Umbilical cord (tissue), 2 donors: Measurements from ENCODE around the gene AQR. TPM values are rescaled to one million over a fixed set of nuclear protein-coding genes. Genes with fewer than 3 reads are reported as not detected.

Experiments
- DNase-seq: peaks from one replicate; pipeline ENCODE4 v3.0.0-alpha.2; 2015; ENCODE audit warnings: low spot score
- total RNA-seq: library from RNA; depleted of rRNA; stranded (reverse); fragments of >200 nt; gene quantifications from one replicate; pipeline ENCODE4 v1.2.3, GENCODE V29; 2014; ENCODE audit warnings: low replicate concordance; ENCODE audit not compliant: insufficient read depth

Gene AQR
- total RNA-seq, 1 donor from 2014 or later, result 33.9 TPM

DNA sequence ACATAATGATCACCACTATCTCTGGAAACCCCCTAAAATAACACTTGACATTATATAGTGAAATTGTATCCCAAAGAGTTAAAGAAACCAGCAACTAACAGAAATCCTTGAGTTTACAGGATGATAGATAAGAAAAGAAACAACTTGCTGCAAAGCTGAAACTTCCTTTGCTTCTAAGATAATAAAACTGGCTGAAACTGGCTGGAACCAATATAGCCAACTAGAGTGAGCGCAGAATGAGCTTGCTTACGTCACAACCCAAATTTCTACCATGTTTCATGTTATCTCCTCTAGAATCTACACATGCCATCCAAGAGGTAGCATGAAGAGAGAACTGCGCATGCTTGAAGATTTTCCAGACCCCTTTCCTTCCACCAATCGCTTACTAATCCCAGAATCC is 90.4 kb downstream of the AQR start:
- DNase-seq, result no peak

DNA sequence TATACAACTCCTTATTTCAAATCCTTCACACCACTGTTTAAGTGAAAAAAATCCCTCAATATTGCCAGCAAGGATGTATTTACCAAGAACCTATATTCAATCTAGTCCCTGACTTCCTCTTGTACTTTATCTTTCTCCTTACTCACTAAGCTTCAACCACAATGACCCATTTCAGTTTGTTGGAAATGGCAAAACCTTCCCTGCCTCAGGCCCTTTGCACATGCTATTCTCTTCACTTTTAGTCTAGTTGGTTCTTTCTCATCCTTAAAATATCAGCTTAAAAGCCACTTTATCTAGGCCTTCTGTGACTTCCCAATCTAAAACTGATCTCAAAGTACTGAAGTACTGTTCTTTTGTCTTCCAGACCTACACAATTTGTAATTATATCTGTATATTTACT is 92.9 kb downstream of the AQR start:
- DNase-seq, result no peak

DNA sequence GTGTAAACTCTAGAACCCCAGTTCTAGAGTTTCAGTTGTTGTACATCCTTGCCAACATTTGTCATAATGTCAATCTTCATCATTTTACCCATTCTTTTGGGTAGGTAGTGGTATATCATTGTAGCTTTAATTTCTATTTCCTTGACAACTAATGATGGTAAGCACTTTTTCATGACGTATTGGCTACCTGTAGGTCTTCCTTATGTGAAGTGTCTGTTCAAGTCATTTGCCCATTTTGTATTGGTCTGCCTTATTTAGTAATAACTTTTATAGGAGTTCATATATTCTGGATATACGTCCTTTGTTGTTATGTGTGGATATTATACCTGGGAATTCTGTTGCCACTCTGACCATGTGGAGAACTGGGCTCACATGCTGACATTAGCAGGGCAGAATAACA is 100.4 kb downstream of the AQR start:
- DNase-seq, result no peak

DNA sequence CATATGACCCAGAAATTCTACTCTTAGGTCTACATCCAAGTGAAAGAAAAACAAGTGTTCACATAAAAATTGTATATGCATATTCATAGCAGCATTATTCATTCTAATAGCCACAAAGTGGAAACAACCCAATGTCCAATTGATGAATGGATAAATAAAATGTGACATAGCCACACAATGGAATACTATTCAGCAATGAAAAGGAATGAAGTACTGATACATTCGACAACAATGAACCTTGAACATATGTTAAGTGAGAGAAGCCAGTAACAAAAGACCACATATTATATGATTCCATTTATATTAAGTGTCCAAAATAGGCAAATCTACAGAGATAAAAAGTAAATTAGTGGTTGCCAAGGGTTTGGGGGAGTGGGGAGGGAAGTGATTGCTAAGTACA is 104.0 kb downstream of the AQR start:
- no peak for DNase-seq

DNA sequence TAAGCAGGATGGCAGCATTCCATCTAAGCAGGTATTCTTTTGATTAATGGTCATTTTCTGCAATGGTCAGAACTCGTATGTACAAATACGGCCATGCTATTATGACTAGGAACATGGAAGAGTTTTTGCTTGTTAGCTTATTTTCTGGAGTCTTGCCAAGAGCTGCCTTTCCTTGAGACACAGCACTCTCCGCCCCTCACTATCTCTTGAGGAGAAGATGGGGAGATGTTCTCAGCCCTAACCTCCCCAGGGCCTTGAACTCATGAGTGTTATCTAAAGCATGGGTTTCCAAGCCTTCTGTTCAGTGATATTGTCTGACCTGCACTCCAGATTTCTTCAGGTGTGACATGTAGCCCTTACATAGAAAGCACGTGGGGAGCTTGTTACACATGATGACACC is 108.3 kb downstream of the AQR start:
- DNase-seq, result no peak

DNA sequence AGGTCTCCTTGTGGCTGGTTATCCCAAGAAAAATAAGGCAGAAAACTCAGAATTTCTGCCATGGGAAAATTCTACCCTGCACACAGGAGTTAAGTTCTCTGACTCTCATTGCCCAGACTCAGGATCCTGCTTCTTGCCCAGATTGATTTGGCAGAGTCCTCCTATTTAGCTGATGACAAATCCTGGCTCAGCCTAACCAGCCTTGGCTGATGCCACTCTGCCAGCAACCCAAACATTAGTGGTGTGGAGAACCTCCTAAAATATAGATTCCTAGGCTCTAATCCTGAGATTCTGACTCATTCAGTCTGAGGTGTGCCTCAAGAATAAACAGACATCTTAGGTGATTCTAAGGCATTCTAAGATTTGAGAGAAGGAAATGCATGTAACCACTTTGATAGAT is 113.6 kb downstream of the AQR start:
- DNase-seq, result no peak

DNA sequence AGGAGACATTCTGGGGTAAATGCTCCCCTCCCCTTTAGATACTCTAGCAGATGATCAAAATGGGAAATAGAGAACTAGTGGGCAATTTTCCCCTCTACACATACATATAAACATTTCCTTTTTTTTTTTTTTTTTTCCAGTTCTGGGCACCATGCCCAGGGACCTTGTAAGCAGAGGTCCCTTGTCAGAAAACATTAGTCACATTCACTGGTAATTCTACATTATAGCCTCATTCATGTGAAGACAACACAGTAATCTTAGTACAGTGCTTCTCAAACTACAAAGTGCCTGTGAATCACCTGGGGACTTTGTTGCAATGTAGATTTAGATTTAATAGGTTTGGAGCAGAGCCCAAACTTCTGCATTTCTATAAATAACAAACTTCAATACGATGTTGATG is 114.1 kb downstream of the AQR start:
- DNase-seq, result peak; percentile 33

DNA sequence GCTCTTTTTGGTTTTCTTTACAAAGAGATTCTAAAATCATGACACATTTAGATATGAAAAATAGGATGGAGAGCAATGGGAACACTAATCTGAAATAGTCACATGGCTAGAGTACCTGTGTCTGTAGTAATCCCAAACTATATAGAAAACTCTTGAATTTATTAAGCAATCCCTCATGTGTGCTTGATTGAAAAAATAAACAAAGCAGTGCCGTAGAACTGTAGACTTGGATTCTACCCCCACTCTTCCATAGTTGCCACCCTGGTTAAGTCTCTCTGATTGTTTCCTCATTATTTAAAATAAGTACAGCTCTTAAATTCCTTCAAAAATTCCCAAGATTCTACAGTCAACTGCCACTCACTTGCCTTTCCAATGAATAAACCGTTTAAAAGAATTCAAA is 115.3 kb downstream of the AQR start:
- DNase-seq, result no peak

DNA sequence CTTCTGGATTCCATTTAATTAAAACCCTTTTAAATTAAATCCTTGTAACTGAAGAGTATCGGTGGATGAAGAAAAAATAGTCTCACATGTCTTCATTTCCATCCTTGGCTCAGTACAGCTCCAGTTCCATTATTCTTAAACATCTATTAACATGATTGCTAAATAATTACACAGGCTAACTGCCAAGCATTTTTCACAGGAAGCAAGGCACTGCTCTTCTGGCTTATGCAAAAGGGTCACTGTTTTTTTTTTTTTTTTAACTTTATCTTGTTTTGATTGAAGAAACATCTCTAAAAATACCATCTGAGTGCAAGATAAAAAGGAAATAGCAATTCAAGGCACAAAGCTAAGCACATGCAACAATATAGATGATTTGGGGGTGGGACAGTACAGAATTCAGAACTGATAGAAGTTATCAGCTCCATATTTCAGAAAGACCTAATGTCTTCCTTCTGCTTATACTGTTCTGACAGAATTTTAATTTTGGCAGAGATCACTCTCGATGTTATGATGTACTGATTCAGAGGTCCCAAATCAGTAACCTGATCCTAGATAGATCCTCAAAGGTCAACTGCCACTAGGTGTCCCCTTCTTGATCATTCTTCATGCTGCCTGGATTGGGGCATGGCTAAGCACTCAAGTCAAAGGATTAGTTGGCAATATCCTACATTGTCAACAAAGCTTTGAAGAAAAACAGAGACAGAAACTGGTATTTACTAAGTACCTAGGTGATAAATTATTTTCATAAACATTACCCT is 116.4 kb downstream of the AQR start:
- DNase-seq, result no peak

DNA sequence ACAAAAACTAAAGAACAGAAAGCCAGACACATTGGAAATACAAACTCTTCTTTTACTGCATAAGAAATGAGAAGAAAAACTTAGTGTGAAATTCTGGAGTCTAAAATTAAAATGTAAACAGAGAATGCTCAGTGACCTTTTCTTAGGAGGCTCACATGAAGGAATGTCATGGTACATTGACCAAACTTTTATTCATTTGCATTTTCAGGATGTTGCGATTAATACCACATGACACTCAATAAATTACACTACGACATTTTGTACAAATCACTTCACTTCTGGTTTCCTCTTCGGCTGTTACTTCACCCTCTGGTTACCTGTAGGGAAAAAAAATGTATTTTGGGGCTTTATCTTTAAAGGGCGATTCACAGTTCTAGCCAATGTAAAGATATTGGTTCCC is 117.8 kb downstream of the AQR start:
- DNase-seq, result no peak

DNA sequence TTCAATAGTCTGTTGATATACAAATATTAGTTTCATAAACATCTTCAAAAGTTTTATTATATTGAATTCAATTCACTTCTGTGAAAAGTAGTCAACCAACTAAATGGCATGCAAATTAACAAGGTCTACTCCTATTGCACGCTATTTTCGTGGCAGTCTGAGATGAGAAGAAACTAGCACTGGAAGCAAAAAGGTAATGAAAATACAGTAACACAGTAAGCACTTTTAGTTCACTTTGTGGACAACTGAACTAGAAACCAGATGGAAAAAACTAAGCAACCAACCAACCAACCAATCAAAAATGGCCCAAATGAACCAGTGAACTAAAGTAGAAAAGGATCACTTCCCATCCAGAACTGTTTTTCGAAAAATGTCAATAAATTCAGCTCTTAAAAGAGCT is 118.5 kb downstream of the AQR start:
- DNase-seq, result no peak

DNA sequence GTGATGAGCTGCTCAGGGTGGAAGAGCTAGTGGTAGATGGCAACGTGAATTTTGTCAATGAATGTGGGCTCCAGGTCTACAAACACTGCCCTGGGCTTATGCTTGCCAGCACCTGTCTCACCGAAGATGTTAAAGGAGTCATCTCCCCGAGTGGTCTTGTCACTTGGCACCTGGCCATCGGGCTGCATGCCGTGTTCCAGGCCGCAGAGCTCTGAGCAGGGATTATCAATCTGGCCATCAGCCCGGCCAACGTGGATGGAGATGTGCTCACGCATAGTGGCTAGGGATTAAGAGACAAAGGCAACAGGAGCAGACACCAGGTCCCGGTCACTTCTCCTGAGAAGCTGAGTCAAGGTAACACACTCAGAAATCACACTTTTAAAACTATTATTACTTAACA is 119.4 kb downstream of the AQR start:
- no peak for DNase-seq

DNA sequence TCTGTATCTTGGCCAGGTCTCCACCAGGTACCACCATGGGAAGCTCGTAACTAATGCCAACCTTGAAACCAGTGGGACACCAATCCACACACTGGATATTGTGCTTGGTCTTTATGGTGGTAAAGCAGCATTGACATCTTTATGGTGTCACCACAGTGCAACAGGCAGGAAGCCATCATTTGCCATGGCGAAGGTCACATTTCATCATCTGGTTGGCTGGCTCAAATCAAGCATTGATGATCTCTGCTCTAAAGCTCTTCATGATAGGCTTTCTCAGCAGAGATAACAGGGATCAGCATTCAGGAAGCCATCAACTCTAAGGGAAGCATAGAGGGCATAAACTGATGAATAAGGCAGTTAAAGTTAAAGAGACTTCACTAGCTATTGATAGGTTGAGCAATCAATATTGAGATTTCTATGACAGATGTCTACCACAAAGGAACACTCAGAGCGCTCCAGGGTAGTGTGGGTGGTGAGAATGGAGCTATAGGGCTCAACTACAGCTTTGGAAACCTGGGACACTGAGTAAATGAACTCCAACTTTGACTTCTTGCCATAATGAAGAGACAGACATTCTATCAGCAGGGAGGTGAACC is 120.1 kb downstream of the AQR start:
- DNase-seq, result no peak

DNA sequence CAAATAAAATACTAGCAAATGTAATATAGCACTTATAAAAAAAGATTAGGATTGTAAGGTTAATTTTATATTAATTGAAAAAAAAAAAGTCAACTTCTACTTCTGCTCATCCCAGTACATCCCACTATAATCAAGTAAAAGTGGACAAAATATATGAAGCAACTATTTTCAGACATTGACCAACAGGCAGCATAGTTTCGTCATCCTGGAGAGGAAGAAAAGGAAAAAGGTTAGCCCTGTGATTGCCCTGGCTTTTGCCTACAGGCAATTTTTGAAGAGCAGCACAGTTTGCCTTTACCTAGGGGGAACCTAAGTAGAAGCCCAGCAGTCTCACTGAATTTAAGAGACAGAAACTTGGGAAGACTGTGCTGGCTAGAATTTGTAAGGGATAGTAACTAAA is 121.9 kb downstream of the AQR start:
- no peak for DNase-seq

DNA sequence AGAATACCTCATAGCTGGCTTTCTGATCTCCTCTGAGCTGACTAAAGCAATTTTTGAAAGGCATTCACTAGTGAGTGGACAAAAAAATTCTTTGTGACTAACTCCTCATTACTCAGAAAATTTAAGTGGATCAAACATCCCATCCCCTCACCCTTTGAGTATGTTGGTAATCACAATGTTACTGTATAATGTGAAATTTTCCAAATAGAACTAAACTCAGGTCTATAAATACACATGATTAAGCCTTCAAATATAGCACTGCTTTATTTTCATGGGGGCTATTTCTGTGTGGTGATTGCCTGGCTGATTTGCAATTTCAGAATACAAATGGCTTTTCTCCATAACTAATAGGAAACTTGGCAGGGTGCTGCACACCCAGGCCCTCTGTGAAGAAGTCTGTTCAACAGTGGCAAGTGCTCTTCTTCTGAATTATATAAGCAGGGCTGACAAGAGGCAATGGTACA is 128.2 kb downstream of the AQR start:
- DNase-seq, result no peak

DNA sequence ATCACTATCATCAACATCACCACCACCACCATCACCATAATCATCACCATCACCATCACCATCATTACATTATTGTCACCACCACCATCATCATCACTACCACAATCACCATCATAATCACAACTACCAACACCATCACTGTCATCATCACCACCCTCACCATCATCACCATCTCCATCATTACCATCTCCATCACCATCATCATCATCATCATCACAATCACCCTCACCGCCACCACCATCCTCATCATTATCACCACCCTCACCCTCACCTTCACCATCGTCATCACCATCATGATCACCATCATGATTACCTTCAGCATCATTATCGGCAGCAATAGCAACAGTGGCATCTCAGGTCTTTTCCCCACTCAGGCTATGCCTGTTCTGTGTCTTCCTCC is 131.3 kb downstream of the AQR start:
- no peak for DNase-seq

DNA sequence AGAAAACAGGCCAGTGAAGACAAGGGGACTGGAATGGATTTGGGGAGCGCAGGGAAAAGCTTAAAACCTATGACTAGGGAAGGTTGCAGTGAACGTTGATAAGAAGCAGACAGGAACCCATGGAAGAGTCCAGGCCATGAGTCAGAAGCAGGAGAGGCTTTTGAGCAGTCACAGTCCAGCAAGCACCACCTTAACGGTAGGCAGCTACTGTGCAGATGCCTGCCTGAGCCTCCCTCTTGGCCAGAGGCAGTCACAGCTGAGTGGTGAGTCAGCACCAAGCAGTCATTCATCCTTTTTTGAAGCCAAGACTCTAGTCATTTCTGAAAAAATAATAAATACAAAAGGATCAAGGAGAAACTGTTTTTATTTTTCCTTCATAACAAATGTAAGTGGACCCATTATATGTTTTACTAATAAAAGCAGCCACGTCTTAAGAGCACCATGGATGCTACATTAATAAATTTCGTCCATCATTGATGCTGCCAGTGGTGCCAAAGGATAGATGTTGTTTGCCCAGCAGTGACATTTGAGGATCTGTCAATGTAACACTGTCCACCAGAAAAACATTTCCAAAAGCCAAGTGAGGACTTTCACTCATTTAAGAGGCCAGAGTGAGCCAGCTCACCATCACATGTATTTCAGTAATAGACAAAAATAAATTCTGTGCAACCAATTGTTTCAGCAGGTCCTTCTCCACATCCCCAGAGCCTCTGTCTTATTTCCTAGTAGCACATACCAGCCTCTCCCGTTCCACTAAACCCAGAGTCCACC is 132.1 kb downstream of the AQR start:
- DNase-seq, result no peak

DNA sequence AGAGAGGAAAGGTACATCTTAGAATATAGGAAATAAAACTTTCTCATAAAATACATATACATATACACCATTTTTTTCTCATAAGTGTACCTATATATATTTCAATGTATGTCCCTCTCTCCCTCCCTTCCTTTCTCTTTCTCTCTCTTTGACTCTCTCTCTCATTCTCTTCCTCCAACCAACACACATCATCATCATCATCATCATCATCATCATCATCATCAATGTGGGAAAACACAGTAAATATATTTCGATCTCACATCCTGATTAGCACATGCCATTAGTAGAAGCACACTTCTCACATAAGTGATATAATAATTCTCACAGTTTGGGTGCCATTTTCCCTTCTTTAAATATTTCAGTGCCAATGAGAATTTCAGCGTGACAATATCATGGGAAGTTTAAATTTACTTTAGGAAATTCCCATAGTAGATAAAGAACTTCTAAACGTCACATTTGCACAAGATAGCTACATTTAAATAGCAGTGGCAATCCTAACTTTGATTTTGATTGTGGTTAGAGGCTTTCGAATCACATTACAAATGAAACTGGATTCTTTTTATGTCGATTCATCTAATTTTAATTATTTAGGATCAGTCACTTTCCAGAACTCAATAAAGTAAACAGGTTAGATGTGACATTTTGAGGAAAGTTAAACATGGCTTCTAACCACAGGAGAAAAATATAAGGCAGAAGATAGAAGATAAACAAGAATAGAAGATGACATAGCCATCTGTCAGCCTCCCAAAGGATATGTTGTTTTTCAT is 141.2 kb downstream of the AQR start:
- DNase-seq, result no peak

DNA sequence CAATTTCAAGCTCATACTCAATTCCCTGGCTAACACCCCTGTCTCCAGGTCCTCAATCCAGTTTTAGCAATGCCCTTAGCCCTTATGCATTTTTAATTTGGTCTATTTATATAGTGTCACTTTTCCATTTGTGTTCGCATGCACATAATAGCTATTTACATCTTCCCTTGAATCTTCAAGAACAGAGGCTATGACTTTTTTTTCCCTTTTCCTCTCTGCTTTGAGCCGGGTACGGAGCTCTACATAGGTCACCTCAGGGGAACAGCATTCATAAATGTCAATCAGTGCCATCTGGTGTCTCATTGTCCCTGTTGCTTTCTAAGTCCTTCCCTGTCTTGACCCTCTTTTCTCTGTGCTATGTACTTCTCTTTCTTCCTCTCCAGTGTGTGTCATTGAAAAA is 147.7 kb downstream of the AQR start:
- no peak for DNase-seq

DNA sequence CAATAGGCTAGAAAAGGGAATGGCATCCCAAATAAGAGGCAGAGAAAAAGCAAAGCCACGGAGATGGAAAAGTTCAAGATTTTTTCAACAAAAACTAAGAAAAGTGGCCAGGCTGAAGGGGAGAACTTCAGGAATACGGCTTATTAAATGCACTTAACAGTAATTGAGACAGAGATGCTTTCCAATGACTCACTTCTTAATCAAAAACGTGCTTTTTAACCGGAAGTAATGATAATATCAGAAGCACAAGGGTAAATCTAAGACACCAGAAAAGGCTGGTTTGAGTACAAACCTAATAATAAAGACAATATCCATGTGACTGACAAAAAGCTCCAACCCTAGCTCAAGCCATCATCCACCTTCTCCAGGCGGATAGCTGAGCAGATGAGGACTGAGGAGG is 149.4 kb downstream of the AQR start:
- no peak for DNase-seq

DNA sequence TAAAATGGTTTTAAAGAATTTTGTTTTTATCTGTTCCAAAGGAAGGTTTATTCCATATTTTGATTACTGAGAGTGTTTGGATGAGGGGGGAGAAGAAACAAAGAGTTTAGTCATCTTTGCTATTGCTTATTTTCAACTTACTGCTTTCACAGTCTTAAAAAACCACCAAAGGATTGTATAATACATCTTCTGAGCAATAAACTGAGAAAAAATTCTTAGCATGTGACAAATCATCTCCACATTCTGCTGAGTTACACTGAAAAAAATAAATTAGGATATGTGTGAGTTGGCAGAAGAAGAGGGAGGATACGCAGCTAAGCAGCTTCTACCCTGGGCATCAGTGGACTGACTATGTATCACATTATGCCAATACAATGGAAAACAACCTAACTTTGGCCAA is 151.0 kb downstream of the AQR start:
- no peak for DNase-seq

DNA sequence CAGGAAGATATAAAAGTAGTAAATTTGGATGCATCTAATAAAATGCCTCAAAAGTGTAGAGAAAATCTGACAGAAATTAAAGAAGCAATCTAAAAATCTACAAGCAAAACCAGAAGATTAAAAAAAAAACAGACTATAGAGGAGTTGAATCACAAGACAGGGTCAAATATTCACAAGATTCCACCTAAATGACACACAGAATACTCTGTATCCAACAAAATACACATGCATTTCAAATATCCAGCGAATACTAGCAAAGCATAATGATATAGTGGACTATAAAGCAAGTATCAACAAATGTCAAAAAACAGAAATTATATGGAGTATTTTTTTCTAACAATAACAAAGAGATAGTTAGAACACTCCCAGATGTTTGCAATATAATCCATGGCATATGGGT is 153.7 kb downstream of the AQR start:
- DNase-seq, result no peak
